NCI-H2107 treated with DMSO at 0.1 percent for 48 hours (cell line): ENCODE data around the gene TBC1D22A.

Experiments used
- DNase-seq: peaks from one replicate; lab custom pipeline; 2025; ENCODE audit not compliant: unreplicated experiment; lab: John Stamatoyannopoulos, UW

Gene TBC1D22A

GRCh38 chr22:46854125-46854870, 91.8 kb downstream of the TBC1D22A start:
- no peak for DNase-seq

DNA sequence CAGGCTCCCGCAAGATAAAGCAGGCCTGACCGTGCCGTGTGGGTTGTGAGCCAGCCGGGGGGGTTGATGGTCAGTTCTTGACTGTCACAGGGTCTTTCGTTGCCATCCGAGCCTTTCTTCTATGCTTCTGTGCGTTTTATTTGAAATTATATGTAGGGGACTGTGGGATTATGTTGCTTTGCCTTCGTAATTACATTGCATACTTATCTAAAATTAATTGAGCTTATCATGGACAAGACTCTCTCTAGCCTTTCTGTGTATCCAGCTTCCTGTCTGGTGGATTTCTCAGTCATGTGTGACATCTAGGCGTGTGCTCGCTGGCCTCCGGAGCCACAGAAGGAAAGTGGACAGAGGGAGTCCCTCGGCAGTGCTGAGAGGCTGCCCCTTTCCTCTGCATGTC, 93.2 kb downstream of the TBC1D22A start:
- no peak for DNase-seq

DNA sequence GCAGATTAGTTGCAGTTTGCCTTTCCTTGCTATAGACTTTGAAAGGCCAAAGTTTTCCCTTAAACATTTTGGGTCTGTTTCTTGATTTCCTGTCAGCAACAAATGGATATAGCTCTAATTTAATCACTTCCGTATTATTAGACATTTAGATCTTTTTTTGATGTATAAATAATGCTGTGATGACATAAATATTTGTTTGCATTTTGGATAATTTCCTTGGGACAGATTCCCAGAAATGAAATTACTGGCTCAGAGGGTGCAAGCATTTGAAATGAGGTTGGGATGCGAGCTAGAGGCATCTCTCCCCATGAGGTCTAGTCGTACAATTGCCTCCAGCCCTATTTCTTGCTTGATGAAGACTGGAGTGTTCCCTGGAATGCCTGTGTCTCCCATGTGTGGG, 94.2 kb downstream of the TBC1D22A start:
- DNase-seq: no peak

- DNase-seq: no peak
Observed at GRCh38 chr22:46857142-46857884, 94.9 kb downstream of the TBC1D22A start.

- no peak for DNase-seq
Observed at GRCh38 chr22:46857885-46858143, 95.4 kb downstream of the TBC1D22A start.

DNA sequence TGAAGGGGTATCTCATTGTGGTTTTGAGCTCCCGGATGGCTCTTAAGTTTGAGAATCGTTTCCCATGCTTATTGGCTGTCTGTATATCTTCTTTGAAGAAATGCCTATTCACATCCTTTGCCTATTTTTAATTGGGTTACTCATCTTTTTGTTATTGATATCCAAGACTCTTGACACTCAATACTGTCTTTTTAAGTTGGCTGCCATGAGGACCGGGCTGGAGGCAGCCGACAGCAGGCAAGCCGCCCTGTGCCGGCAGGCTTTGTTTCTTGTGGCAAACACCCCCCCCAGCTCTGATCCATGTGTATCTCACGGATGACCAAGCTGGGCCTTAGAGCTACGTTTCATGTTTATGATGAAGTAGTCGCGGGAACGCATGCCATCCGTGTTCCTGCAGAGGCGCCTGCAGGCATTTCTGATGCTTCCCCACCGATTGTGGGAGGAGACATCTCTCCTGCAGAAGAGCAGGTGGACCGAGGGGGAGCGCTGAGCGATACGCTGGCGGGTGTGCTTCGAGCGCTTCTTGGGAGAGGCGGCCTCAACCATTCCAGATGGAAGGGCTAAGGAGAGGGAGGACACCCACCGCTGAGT, 95.8 kb downstream of the TBC1D22A start:
- DNase-seq: no peak

DNA sequence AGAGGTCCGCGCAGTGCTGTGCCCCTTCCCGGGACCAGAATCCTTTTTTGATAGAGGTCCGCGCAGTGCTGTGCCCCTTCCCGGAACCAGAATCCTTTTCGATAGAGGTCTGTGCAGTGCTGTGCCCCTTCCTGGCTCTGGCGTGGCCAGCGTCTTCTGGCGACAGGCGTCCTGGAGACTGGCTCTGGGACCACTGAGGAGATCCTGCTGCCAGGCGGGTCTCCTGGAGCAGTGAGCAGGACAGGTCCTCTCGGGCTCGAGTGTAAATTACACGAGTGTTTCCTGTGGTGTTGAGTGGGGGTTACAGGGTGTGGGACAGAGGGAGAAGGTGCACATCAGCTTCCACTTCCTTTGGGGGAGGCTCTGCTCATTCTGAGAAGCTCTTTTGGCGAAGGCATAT, 98.1 kb downstream of the TBC1D22A start:
- DNase-seq: no peak

DNA sequence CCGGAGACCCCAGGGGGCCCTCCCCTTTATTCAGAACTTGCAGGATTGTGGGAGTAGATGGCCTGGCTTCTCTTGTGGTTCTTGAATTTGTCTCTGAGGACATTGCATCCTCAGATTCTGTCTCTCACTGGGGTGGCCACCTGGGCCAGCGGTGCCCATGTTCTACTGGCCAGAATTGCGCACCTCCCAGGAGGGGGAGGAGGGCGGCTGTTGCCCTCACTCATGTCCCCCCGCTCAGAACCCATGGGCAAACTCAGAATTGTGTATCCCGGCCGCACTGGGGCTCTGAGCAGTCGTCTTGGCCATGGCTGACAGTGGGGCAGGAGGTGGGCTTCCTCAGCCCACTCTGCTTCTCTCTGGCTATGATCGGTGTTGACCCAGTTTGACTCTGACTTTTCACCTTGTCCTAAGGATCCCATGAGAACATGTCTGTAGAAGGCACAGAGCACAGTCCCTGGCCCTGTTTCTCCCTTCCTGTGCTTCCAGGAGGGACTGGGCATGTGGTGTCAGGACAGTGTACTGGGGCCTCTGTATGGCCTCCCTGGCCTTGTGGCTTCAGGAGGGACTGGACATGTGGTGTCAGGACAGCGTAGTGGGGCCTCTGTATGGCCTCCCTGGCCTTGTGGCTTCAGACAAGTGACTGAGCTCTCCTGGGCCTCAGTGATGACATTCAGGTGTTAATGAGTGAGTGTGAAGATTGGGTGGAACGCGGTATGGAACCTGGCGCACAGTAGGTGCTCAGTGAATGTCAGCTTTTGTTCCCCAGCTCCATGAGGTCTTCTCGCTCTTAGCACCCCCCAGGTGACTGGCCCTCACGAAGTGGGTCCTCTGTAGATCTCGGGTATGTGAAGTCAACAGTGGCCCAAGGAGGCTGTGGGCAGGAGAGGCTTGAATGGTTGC, 99.3 kb downstream of the TBC1D22A start:
- DNase-seq: no peak

- no peak for DNase-seq
Observed at GRCh38 chr22:46862418-46863324, 100.2 kb downstream of the TBC1D22A start.

DNA sequence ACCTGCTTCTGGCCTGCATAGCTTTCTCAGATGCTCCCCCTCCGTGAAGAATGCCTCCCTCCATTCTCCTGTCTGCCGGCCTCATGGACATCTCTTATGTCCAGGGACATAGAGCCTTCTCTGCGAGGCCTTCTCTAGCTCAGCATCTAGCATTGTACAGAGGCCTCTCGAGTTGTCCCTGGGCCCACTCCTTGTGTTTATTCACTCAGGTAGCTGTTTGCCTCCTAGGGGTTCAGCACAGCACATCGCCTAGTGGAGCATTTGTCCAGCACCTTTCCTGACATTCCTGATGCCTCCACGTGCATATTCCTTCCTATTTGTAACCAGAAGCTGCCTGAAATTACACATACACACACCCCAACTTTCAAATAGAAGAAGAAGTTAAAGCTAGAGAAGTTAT, 101.3 kb downstream of the TBC1D22A start:
- DNase-seq: no peak

- no peak for DNase-seq
Observed at GRCh38 chr22:46864314-46865051, 102.0 kb downstream of the TBC1D22A start.

GRCh38 chr22:46865052-46865434, 102.6 kb downstream of the TBC1D22A start:
- no peak for DNase-seq

DNA sequence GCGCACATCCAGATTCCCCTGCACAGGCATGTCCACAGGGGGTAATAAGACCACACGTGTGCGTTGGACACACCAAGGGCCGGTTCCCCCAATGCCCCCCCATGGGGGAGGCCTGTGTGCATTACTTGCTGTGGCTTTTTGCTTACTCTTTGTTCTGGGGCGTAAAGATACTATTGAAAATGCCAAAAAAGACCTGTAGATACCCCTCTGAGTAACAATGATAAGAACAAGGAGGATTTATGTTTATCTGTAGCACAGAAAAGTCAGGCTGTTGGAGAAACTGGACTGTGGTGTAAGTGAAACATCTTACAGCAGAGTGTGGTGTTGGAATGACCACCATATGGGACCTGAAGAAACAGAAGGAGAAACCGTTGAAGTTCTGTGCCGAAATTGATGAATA, 103.2 kb downstream of the TBC1D22A start:
- no peak for DNase-seq

- DNase-seq: no peak
Observed at GRCh38 chr22:46866591-46866990, 104.1 kb downstream of the TBC1D22A start.

GRCh38 chr22:46867106-46867505, 104.7 kb downstream of the TBC1D22A start:
- no peak for DNase-seq

DNA sequence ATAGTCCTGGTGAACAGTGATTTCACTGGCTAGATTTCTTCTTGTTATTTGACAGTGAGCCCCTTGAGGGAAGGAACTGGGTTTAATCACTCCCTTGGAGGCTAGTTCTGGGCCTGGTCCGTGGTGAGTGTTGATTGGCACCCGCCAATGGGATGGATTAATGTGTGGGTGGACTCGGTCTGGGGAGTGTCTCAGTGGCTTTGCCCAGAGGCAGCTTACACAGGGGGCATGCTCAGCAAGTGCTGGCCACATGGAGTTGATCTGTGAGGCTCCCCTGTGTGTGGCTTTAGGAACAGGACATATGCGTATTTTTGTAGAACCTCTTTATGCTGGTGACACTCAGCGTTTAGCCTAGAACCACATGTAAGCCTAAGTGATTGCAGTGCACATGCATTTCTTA, 106.9 kb downstream of the TBC1D22A start:
- DNase-seq: no peak

GRCh38 chr22:46869831-46870441, 107.5 kb downstream of the TBC1D22A start:
- no peak for DNase-seq

DNA sequence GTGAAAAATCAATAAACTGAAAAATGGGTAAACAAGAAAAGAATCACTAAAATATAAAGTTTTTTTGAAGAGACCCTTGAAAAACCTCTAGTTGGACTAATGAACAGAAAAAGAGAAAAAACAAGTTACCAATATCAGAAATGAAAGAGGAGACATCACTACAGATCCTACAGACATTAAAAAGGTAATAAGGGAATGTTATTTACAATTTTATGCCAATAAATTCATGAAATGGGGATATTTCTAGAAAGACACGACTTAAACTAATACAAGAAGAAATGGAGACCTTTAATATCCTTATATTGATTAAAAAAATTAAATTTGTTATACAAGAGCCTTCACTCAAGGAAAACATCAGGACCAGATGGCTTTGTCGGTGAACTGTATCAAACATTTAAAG, 109.4 kb downstream of the TBC1D22A start:
- no peak for DNase-seq

DNA sequence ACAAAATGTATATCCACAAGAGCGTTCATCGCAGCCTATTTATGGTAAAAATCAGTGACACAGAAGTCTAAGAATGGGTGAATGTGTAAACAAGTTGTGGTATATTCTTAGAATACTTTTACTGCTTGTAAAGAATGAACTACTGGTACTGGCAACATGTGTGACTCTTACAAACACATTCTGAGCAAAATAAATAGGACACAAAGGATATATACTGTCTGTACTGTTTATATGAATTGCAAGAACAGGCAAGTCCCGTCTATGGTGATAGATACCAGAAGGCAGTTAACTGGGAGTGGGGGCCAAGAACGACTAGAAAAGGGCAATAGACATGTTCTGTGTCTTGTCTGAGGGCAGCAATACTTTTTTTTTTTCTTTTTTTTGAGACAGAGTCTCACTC, 112.6 kb downstream of the TBC1D22A start:
- no peak for DNase-seq
